ENCODE measurements around the gene LRRC8E.

GRCh38 chr19:7923295-7924191 is 35.2 kb downstream of the LRRC8E start:
- no peak for TF ChIP-seq CTCF (IDR thresholded peaks at IDR 0.05; ENCODE audit: low read depth, low read length, missing input control)
- no peak for TF ChIP-seq JUND (IDR thresholded peaks at IDR 0.05)
- no peak for TF ChIP-seq ZBTB33 (IDR thresholded peaks at IDR 0.05)
- no peak for TF ChIP-seq FOXA1 (IDR thresholded peaks at IDR 0.05)
- TF ChIP-seq SP1 (IDR thresholded peaks at IDR 0.05): no peak
- TF ChIP-seq MAX (IDR thresholded peaks at IDR 0.05): no peak
- TF ChIP-seq ATF3 (IDR thresholded peaks at IDR 0.05): no peak
- TF ChIP-seq RAD21 (IDR thresholded peaks at IDR 0.05): no peak
- no peak for TF ChIP-seq RXRA (IDR thresholded peaks at IDR 0.05)
- TF ChIP-seq EGR1 (IDR thresholded peaks at IDR 0.05; ENCODE audit: low read depth in 2 of 2): no peak
- no peak for TF ChIP-seq REST (IDR thresholded peaks at IDR 0.05)
- TF ChIP-seq TAF1 (conservative IDR thresholded peaks at IDR 0.05): no peak
